Measurements from ENCODE around the gene SPNS3. TPM values are rescaled to one million over a fixed set of nuclear protein-coding genes. Genes with fewer than 3 reads are reported as not detected.

The SPNS3 gene
- total RNA-seq, 2 donors from 2014 or later, result 2.4 to 5.8 TPM

DNA sequence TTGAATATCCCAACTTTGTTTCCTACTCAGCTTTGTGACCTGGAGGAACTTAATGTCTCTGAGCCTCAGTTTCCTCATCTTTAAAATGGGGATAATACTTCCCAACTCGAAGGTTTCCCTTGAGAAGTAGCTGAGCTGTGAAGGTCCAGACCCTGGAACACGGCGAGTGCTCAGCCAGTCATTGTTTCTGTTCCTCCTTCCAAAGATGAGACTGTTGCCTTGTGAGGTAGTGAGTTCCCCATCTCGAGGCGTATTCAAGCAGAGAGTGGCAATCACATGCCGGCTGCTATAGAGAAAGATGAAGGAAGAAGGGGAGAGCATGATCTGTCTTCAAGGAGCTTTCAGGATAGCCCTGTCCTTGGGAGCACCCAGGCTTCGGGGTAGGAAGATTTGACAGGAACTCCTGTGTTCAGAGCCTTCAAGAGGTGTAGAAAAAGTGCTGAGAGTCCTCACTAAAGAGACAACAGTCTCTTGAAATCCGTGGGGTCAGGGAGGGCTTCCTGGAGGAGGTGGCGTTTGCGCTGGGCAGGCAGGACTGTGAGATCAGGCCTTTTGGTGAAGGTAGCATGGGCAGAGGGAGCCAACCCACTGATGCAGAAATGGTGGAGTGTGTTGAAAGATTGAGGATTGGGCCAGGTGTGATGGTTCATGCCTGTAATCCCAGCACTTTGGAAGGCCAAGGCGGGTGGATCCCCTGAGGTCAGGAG is 92.1 kb downstream of the SPNS3 start:
- H3K27me3 Mint-ChIP-seq, result no peaks in the 10 kb centered on the region
- no peaks in the 10 kb centered on the region for H3K36me3 Mint-ChIP-seq (ENCODE audit: low read depth)
- H3K27ac Mint-ChIP-seq, result no peak overlapping the region
- no peak overlapping the region for H3K4me3 Mint-ChIP-seq
- H3K9me3 Mint-ChIP-seq, result no peaks in the 10 kb centered on the region
- H3K4me1 Mint-ChIP-seq, result no peaks in the 10 kb centered on the region
- ATAC-seq (replicated peaks), result no peak

DNA sequence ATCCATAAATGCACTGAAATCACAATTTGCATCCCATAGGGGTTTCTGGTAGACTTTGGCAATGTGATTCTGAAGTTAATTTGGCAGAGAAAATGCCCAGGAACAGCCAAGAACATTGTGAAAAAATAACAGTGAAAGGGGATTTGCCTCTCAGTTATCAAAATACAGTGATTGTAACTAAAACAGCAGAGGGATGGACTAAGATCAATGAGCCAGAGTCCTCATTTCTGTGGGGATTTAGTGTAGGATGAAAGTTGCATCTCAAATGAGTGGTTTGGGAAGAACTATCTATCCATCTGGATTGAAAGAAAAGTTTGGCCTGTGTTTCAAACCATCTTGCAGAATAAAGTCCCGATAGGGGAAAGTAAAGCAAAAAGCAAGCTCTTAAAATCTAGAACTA is 93.4 kb downstream of the SPNS3 start:
- Mint-ChIP-seq H3K9me3 (no peaks in the 10 kb centered on the region), H3K27ac (no peak overlapping the region), H3K4me3 (no peak overlapping the region), H3K4me1 (no peaks in the 10 kb centered on the region), H3K27me3 (peaks cover 4% of the 10 kb centered on the region), H3K36me3 (ENCODE audit: low read depth) (no peaks in the 10 kb centered on the region)
- ATAC-seq (replicated peaks), result no peak

DNA sequence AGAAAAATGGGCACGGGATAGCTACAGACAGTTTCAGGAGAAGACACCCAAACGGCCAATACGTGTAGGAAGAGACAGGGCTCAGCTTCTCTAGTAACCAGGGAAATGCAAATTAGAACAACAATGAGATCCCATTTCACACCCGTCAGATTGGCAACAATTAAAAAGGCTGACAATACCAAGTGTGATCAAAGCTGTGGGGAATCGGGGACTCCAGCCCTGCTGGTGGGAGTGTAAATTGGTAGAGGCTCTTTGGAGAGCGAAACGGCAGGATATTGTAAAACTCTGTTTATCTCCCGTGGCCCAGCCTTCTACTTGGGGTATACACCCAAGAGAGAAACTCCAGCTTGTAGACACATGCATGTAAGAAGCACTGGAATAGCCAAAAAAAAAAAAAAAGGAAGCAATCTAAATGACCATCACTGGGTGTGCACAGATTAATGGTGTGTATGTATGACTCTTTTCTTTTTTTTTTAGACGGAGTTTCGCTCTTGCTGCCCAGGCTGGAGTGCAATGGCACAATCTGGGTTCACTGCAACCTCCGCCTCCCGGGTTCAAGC is 93.9 kb downstream of the SPNS3 start:
- H3K9me3 Mint-ChIP-seq, result no peaks in the 10 kb centered on the region
- no peak for ATAC-seq (replicated peaks)
- no peak overlapping the region for H3K27ac Mint-ChIP-seq
- H3K27me3 Mint-ChIP-seq, result peaks cover 5% of the 10 kb centered on the region
- H3K4me1 Mint-ChIP-seq, result no peaks in the 10 kb centered on the region
- H3K36me3 Mint-ChIP-seq (ENCODE audit: low read depth), result no peaks in the 10 kb centered on the region
- no peak overlapping the region for H3K4me3 Mint-ChIP-seq

DNA sequence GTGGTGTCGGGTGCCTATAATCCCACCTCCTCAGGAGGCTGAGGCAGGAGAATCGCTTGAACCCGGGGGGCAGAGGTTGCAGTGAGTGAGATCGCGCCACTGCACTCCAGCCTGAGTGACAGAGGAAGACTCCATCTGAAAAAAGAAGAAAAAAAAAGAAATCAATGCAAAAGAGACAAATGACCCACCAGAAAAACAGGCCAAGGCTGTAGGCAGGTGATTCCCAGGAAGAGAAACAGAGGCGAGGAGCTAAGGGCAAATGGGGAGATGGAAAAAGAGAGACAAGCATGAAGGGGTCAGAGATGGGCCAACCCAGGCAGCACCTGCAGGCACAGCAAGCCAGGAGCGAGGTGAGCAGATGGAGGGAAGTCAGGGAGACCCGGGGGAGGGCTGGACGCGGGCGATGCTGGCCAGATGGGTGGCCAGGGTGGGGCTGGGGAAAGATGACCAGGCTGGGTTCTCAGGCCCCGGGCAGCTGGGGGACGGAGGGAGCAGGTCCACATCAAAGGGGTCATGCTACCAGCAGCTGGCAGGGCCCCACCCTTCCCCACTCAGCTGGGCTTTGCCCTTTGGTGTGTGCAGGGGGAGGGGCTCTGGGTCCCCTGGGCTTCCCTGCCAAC is 95.9 kb downstream of the SPNS3 start:
- Mint-ChIP-seq H3K27ac (no peak overlapping the region), H3K27me3 (peaks cover 5% of the 10 kb centered on the region), H3K36me3 (ENCODE audit: low read depth) (no peaks in the 10 kb centered on the region), H3K9me3 (no peaks in the 10 kb centered on the region), H3K4me3 (no peak overlapping the region), H3K4me1 (no peaks in the 10 kb centered on the region)
- no peak for ATAC-seq (replicated peaks)

DNA sequence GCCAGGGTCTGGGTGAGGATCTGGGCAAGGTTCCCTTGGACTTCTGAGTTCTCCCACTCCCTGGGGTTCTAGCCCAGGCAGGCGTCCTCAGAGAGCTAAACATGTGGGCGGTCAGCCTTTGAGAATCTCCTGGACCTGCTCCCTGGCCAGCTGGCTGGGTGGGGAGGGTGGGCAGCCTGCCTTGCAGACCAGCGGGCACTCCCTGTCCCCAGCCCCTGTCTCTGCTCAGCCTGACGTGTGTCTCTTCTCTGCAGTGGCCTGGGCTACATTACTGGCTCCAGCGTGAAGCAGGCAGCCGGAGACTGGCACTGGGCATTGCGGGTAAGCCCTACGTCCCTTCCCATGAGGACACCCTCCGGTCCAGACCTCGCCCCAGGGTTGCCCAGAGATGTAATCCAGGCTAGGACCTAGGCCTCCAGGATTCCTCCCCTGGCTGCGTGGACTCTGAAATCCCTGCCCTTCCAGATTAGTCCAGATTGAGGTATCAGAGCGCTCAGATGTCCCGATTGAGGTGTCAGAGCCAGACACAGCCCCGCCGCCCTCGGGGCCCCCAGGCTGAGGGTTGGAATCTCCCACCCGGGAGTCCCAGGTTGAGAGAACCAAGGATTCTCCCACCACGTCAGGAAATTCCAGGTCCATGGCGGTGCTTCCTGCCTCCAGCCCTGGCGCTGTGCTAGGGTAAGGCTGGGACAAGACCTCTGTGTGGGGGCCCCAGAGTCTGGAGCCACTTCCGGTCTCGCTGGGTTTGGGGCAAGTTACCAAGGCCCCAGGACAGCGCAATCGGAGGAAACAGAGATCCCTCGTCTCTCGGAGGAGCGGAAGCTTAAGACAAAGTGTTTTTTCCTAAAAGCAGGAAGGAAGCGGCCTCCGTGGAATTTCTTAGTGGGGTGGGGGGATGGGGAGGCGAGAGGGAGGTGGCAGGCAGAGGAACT is 97.3 kb downstream of the SPNS3 start:
- Mint-ChIP-seq H3K4me3 (no peak overlapping the region), H3K36me3 (ENCODE audit: low read depth) (no peaks in the 10 kb centered on the region), H3K9me3 (no peaks in the 10 kb centered on the region), H3K27me3 (peaks cover 5% of the 10 kb centered on the region), H3K4me1 (no peaks in the 10 kb centered on the region), H3K27ac (no peak overlapping the region)
- no peak for ATAC-seq (replicated peaks)

DNA sequence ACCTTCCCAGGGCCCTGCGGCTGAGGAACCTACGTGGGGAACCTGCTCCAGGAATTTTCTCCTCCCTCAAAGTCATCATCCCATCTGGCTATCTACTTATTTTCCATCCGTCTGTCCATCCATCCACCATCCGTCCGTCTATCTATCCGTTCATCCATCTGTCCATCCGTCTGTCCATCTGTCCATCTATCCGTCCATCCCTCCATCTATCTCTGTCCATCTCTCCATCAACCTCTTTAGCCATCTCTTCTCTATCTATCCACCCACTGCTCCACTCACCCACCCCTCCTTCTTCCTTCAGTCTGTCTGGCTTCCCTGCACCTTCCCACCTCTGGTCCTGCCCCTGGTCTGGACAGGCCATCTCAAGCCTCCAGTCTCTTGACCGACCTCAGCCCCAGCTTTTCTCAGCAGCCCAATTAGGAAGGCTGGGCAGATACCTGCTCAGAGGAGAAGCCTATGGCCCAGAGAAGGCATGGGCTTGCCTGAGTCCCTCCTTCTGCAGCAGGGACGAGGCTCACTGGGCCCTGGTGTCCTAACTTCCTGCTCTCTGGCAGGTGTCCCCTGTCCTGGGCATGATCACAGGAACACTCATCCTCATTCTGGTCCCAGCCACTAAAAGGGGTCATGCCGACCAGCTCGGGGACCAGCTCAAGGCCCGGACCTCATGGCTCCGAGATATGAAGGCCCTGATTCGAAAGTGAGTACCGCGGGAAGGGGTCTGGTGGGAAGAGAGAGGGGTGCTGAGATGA is 98.4 kb downstream of the SPNS3 start:
- H3K36me3 Mint-ChIP-seq (ENCODE audit: low read depth), result no peaks in the 10 kb centered on the region
- no peak for ATAC-seq (replicated peaks)
- H3K4me3 Mint-ChIP-seq, result no peak overlapping the region
- no peaks in the 10 kb centered on the region for H3K9me3 Mint-ChIP-seq
- peaks cover 5% of the 10 kb centered on the region for H3K27me3 Mint-ChIP-seq
- no peaks in the 10 kb centered on the region for H3K4me1 Mint-ChIP-seq
- no peak overlapping the region for H3K27ac Mint-ChIP-seq

DNA sequence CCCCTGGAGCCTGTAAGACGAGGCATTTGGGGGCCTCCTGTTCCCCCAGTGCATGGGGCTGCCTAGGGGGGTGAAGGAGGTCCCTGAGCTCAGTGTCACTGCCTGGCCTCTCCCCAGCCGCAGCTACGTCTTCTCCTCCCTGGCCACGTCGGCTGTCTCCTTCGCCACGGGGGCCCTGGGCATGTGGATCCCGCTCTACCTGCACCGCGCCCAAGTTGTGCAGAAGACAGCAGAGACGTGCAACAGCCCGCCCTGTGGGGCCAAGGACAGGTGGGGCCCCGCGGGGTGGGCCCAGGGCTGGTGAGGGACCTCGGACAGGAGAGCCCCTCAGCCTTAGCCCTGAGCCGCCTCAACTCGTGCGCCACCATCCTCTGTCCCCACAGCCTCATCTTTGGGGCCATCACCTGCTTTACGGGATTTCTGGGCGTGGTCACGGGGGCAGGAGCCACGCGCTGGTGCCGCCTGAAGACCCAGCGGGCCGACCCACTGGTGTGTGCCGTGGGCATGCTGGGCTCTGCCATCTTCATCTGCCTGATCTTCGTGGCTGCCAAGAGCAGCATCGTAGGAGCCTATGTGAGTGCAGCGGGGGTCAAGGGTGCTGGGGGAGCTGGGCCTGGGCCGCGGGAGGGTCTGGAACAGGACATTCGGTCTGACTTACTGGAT is 99.3 kb downstream of the SPNS3 start:
- Mint-ChIP-seq H3K4me1 (no peaks in the 10 kb centered on the region), H3K9me3 (no peaks in the 10 kb centered on the region), H3K27me3 (peaks cover 5% of the 10 kb centered on the region), H3K4me3 (no peak overlapping the region), H3K36me3 (ENCODE audit: low read depth) (no peaks in the 10 kb centered on the region), H3K27ac (no peak overlapping the region)
- no peak for ATAC-seq (replicated peaks)

DNA sequence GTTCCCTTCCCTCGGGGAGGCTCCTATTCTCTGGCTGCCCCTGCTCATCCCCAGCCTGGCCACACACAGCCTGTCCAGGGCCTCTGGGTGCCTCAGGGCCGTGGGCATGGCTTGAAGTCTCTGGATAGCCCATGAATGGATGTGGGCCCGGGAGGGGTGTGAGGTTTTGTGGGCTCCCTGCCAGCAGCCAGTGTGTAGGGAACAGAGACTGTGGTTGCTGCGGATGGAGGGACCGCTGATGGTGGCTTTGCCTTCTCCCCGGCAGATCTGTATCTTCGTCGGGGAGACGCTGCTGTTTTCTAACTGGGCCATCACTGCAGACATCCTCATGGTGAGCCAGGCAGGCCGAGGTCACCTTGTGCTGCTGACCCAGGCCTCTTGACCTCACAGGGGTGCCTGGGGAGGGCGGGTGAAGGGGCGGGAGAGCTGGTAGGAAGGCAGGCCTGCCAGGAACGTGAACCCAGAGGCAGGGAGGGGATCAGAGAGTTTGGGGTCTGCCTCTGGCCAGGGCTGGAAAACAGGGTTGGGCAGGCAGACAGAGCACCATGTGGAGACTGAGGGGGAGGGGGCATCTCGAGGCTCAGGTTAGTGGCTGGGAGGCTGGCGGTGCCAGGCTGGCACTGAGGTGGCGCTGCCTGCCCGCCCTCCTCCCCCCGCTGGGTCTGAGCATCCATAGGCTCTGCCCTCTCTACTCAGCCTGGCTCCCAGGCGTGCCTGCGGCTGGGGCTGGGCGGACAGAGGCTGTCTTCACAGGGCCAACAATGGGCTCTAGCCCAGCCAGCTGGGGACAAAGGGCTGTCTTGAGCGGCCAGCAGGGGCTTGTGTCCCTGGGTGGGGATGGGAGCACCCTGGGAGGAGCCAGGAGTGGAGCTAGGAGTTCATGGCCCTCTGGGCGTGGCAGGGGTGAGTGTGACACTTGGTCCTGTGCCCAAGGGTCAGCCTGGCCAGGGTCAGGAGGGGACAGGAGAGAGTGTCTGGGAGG is 100.1 kb downstream of the SPNS3 start:
- Mint-ChIP-seq H3K4me1 (no peaks in the 10 kb centered on the region), H3K36me3 (ENCODE audit: low read depth) (no peaks in the 10 kb centered on the region), H3K9me3 (no peaks in the 10 kb centered on the region), H3K27me3 (peaks cover 5% of the 10 kb centered on the region), H3K4me3 (no peak overlapping the region), H3K27ac (no peak overlapping the region)
- ATAC-seq (replicated peaks), result no peak

DNA sequence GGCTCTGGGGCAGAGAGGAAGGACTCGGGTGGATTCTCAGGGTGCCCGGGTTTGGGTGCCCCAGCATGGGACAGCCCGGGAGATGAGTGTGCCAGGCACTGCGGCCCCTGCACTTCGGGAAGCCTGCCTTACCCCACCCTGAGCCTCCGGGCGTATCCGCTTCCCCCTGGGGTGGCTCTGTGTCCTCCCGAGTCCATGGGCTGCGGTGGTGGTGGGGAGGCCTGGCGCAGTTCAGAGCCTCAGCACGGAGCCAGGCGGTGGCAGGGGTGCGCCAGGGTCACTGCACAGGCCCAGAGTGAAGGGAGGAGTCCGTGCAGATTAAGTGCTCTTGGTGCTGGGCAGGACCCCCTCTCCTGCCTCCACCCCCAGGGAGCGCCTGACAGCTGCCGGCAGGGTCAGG is 100.8 kb downstream of the SPNS3 start:
- Mint-ChIP-seq H3K27me3 (peaks cover 5% of the 10 kb centered on the region), H3K36me3 (ENCODE audit: low read depth) (peaks cover 4% of the 10 kb centered on the region), H3K27ac (no peak overlapping the region), H3K9me3 (no peaks in the 10 kb centered on the region), H3K4me1 (no peaks in the 10 kb centered on the region), H3K4me3 (no peak overlapping the region)
- ATAC-seq (replicated peaks), result no peak

DNA sequence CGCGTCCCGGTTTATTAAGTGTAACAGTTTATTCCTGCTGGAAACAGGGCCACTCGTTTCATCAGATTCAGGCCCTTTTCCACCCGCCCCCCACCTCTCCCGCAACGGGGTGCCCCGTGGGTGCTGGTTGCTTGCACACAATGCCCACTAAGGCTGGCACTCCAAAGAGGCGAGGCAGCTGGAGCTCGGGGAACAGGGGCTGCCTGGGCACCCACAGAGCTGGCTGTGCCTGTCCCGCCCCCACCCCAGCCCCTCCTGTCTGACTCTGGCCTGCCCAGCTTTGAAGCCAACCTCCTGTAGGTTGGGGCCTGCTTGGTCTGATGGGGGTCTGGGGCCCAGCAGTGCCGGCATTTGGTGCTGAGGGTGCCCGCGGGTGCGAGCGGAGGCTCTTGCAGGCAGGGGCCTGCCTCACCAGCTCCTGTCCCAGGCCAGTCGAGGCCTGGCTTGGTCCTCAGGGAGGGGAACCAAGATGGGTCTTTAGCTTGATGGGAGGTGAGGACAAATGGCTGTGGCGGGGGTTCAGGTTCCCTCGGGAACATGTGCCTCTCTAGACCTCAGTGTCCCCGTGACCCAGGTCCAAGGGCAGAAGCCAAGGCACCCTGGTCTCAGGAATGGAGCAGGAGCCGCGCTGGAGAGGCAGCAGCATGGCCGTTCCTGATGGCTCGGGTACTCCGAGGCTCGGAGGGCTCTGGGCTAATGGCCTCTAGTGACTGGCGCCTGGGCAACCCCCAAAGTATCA is 101.4 kb downstream of the SPNS3 start:
- Mint-ChIP-seq H3K4me1 (no peaks in the 10 kb centered on the region), H3K36me3 (ENCODE audit: low read depth) (peaks cover 10% of the 10 kb centered on the region), H3K9me3 (no peaks in the 10 kb centered on the region), H3K4me3 (no peak overlapping the region), H3K27me3 (peaks cover 5% of the 10 kb centered on the region), H3K27ac (no peak overlapping the region)
- no peak for ATAC-seq (replicated peaks)

DNA sequence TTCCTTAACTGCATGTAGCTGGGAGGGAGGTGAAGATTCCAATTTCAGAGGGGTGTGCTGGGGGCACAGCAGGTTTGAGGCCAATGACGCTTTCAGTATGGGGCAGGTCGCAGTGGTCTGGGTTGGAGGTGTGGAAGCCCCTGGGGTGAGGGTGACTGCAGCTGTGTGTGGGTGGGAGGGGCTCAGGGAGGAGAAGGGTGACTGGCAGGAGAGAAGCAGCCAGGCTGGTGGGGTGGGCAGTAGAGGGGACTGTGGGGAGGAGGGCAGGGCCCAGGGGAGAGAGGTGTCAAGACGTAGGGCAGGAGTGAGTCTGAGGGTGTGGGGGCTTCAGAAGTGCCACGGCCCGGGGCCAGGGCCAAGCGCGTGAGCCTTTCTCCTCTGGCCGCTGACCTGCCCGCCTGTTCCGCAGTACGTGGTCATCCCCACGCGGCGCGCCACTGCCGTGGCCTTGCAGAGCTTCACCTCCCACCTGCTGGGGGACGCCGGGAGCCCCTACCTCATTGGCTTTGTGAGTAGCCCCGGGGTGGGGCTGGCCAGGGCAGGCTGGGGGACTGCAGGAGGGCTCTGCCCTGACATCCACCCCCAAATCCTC is 102.0 kb downstream of the SPNS3 start:
- H3K27me3 Mint-ChIP-seq, result peaks cover 5% of the 10 kb centered on the region
- no peak for ATAC-seq (replicated peaks)
- H3K4me3 Mint-ChIP-seq, result no peak overlapping the region
- H3K36me3 Mint-ChIP-seq (ENCODE audit: low read depth), result peaks cover 17% of the 10 kb centered on the region
- no peak overlapping the region for H3K27ac Mint-ChIP-seq
- no peaks in the 10 kb centered on the region for H3K9me3 Mint-ChIP-seq
- H3K4me1 Mint-ChIP-seq, result no peaks in the 10 kb centered on the region

DNA sequence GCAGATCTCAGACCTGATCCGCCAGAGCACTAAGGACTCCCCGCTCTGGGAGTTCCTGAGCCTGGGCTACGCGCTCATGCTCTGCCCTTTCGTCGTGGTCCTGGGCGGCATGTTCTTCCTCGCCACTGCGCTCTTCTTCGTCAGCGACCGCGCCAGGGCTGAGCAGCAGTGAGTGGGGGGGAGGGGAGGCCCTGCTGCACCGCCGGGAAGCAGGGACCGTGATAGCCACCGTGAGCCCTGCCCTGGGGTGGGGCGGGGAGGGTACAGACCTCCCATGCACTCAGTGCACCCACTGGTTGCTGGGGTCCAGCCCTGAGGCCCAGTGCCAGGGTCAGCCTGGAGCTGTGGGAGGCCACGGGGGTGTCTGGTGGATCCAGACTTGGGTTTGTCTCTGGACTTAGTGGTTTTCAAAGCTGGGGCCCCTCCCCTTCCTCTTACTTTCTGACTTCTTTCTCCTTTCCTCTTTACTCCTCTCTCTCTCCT is 102.6 kb downstream of the SPNS3 start:
- Mint-ChIP-seq H3K36me3 (ENCODE audit: low read depth) (peaks cover 22% of the 10 kb centered on the region), H3K27me3 (peaks cover 5% of the 10 kb centered on the region), H3K9me3 (no peaks in the 10 kb centered on the region), H3K4me3 (no peak overlapping the region), H3K27ac (no peak overlapping the region), H3K4me1 (no peaks in the 10 kb centered on the region)
- no peak for ATAC-seq (replicated peaks)
